ENCODE measurements around the gene SNX25. TPM values are rescaled to one million over a fixed set of nuclear protein-coding genes. Genes with fewer than 3 reads are reported as not detected.

The SNX25 gene
- total and polyA plus RNA-seq, 2 donors (not counting 1 experiment from before 2014, with no cell fraction given): 12.0 to 77.6 TPM

DNA sequence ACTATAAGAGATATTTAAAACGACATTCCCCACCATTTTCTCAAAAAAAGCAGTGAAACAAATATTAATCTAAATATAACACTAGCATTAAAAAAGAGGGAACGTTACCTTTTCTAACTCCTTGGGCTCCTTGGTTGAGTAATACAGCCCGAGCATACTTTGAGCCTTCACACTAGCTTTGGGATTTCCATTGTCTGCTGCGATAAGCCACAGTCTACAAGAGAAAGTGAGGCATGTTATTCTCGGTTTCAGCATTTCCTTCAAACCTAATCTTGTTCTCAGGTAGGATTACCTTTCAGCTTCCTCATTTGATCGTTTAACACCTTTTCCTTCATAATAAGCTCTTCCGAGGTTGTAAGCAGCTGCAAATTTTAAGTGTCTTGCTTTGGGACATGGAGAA lies 164.6 kb downstream of the SNX25 start:
- ChIA-PET POLR2A (no interaction called here), CTCF (no interaction called here)
- Histone ChIP-seq H2AFZ (ENCODE audit: insufficient read depth, low read depth, low read length, poor library complexity, severe bottlenecking) (no peak overlapping the region), H3K27ac (ENCODE audit: low read length in 2 of 2) (no peak overlapping the region), H3K79me2 (ENCODE audit: control insufficient read depth, insufficient read depth, low read length) (no peaks in the 10 kb centered on the region), H3K4me3 (ENCODE audit: control extremely low read depth in 1 of 5, extremely low read depth in 1 of 5, insufficient read depth in 1 of 5, low read depth in 2 of 5, low read length in 4 of 5) (no peak overlapping the region), H3K36me3 (replicated peaks in 1 of 2; ENCODE audit: control extremely low read depth in 1 of 2, control insufficient read depth in 1 of 2, extremely low read depth in 1 of 2, insufficient read depth in 2 of 2, low read length in 1 of 2) (peaks cover 2 to 16% of the 10 kb centered on the region in 2 experiments), H4K20me1 (ENCODE audit: control insufficient read depth, insufficient read depth, low read length, poor library complexity, severe bottlenecking) (no peaks in the 10 kb centered on the region), H3K4me2 (replicated peaks; ENCODE audit: low read depth, low read length, poor library complexity, severe bottlenecking) (no peak overlapping the region), H3K9me3 (ENCODE audit: control extremely low read depth in 1 of 3, control insufficient read depth in 2 of 3, insufficient read depth in 1 of 3, low read length in 2 of 3) (no peaks in the 10 kb centered on the region), H3K27me3 (replicated peaks in 1 of 4; ENCODE audit: control extremely low read depth in 1 of 4, control insufficient read depth in 3 of 4, insufficient read depth in 4 of 4, low read length in 3 of 4) (no peaks in the 10 kb centered on the region), H3K9ac (ENCODE audit: low read length) (no peak overlapping the region), H3K4me1 (ENCODE audit: control insufficient read depth in 2 of 2, insufficient read depth in 2 of 2, low read length in 2 of 2) (no peaks in the 10 kb centered on the region)
- H3K4me1 Mint-ChIP-seq: no peaks in the 10 kb centered on the region
- WGBS (ENCODE audit: insufficient coverage): 40% methylated on average over 1 of the region's 7 CpGs
- no peak overlapping the region for H3K27ac Mint-ChIP-seq
- intact Hi-C loops (cut with micrococcal nuclease): no loop called here
- no peaks in the 10 kb centered on the region for H3K9me3 Mint-ChIP-seq (ENCODE audit: insufficient read depth)
- no peak overlapping the region for H3K4me3 Mint-ChIP-seq
- DNase-seq (no peak), ATAC-seq (ENCODE audit: low read depth) (no peak)
- TF ChIP-seq, protein P1, sequence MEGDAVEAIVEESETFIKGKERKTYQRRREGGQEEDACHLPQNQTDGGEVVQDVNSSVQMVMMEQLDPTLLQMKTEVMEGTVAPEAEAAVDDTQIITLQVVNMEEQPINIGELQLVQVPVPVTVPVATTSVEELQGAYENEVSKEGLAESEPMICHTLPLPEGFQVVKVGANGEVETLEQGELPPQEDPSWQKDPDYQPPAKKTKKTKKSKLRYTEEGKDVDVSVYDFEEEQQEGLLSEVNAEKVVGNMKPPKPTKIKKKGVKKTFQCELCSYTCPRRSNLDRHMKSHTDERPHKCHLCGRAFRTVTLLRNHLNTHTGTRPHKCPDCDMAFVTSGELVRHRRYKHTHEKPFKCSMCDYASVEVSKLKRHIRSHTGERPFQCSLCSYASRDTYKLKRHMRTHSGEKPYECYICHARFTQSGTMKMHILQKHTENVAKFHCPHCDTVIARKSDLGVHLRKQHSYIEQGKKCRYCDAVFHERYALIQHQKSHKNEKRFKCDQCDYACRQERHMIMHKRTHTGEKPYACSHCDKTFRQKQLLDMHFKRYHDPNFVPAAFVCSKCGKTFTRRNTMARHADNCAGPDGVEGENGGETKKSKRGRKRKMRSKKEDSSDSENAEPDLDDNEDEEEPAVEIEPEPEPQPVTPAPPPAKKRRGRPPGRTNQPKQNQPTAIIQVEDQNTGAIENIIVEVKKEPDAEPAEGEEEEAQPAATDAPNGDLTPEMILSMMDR (IDR thresholded peaks at IDR 0.05): no peak
- no peak for TF ChIP-seq EZH2 (IDR thresholded peaks at IDR 0.05; ENCODE audit: borderline replicate concordance, insufficient read depth, low read depth, low read length, poor library complexity, severe bottlenecking)
- no peaks in the 10 kb centered on the region for H3K27me3 Mint-ChIP-seq

DNA sequence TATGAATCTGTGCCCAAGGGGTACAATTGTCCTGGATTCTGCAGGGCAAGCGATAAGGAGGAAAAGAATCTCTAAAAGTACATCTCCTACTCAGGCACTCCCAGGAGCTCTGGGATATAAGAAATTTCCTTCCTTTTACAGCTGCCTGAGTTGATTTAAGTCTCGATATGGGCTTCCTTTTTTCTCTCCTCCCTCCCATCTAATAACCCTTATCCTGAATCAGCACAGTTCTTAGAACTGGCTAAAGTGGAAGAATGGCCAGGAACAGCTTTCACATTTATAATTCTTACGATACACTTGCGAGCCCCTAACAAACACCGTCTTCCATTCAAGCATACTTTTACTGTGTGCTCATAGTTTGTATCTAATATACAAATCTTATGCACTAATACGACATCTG lies 165.2 kb downstream of the SNX25 start:
- Histone ChIP-seq H3K4me2 (replicated peaks; ENCODE audit: low read depth, low read length, poor library complexity, severe bottlenecking) (no peak overlapping the region), H3K79me2 (ENCODE audit: control insufficient read depth, insufficient read depth, low read length) (no peaks in the 10 kb centered on the region), H2AFZ (ENCODE audit: insufficient read depth, low read depth, low read length, poor library complexity, severe bottlenecking) (no peak overlapping the region), H3K36me3 (replicated peaks in 1 of 2; ENCODE audit: control extremely low read depth in 1 of 2, control insufficient read depth in 1 of 2, extremely low read depth in 1 of 2, insufficient read depth in 2 of 2, low read length in 1 of 2) (peaks cover 2 to 14% of the 10 kb centered on the region in 2 experiments), H3K9ac (ENCODE audit: low read length) (no peak overlapping the region), H3K27me3 (replicated peaks in 1 of 4; ENCODE audit: control extremely low read depth in 1 of 4, control insufficient read depth in 3 of 4, insufficient read depth in 4 of 4, low read length in 3 of 4) (no peaks in the 10 kb centered on the region), H3K4me1 (ENCODE audit: control insufficient read depth in 2 of 2, insufficient read depth in 2 of 2, low read length in 2 of 2) (no peaks in the 10 kb centered on the region), H3K27ac (ENCODE audit: low read length in 2 of 2) (no peak overlapping the region), H3K4me3 (ENCODE audit: control extremely low read depth in 1 of 5, extremely low read depth in 1 of 5, insufficient read depth in 1 of 5, low read depth in 2 of 5, low read length in 4 of 5) (no peak overlapping the region), H3K9me3 (ENCODE audit: control extremely low read depth in 1 of 3, control insufficient read depth in 2 of 3, insufficient read depth in 1 of 3, low read length in 2 of 3) (no peaks in the 10 kb centered on the region), H4K20me1 (ENCODE audit: control insufficient read depth, insufficient read depth, low read length, poor library complexity, severe bottlenecking) (no peaks in the 10 kb centered on the region)
- CTCF ChIA-PET: no interaction called here
- POLR2A ChIA-PET: no interaction called here
- intact Hi-C loops (cut with micrococcal nuclease): no loop called here
- TF ChIP-seq, protein P1 (IDR thresholded peaks at IDR 0.05): no peak
- TF ChIP-seq EZH2 (IDR thresholded peaks at IDR 0.05; ENCODE audit: borderline replicate concordance, insufficient read depth, low read depth, low read length, poor library complexity, severe bottlenecking): no peak
- H3K27me3 Mint-ChIP-seq: no peaks in the 10 kb centered on the region
- DNase-seq (no peak), ATAC-seq (ENCODE audit: low read depth) (no peak)
- H3K9me3 Mint-ChIP-seq (ENCODE audit: insufficient read depth): no peaks in the 10 kb centered on the region
- no peak overlapping the region for H3K4me3 Mint-ChIP-seq
- no peak overlapping the region for H3K27ac Mint-ChIP-seq
- no CpG with 5 or more reads among the region's 6 CpGs for WGBS (ENCODE audit: insufficient coverage)
- no peaks in the 10 kb centered on the region for H3K4me1 Mint-ChIP-seq

Measured in B cell (primary cell).